K562 (cell line): ENCODE data around the gene C10orf95. TPM values are rescaled to one million over a fixed set of nuclear protein-coding genes. Genes with fewer than 3 reads are reported as not detected.

Experiments
- ATAC-seq: fragments of 200-7000 bp; cut with Tn5 transposase; 3 replicates; pipeline ENCODE4 v1.9.1; 2020; ENCODE audit warnings: moderate library complexity
- BruUV-seq: library from RNA; stranded (reverse); fragments of 400-500 nt; replicated peaks from 2 replicates; lab custom pipeline; 2021; lab: Mats Ljungman, UMichigan
- CTCF ChIA-PET: fragments of 300-600 bp; formaldehyde crosslinking; extraction: SDS; loops from one replicate; lab custom pipeline; 2021; ENCODE audit warnings: low intra/inter-chr PET ratio; lab: Yijun Ruan, JAX
- POLR2A ChIA-PET: fragments of 300-600, 350-650 bp; sonication (Branson Sonifier 250); formaldehyde crosslinking; extraction: SDS; loops from one replicate; lab custom pipeline; 2021; ENCODE audit warnings: antibody characterized with exemption, inconsistent platforms; lab: Yijun Ruan, JAX
- DNase-seq, 4 experiments: peaks; one replicate each; pipeline versions ENCODE4 v3.0.0 to v3.0.0-alpha.2; 2011 to 2018; ENCODE audit warnings: low spot score in 3 of 4, mixed read lengths in 3 of 4; ENCODE audit errors: extremely low read depth in 1 of 4
- FAIRE-seq: peaks from 2 replicates; lab custom pipeline; 2011; peaks lifted over from hg19 to GRCh38; lab: Jason Lieb, UNC
- H2AFZ ChIP-seq: 2 replicates; pipeline ENCODE4 v1.6.0; 2011; ENCODE audit warnings: low read depth, low read length, control low read depth, inconsistent platforms
- H3K27ac ChIP-seq: fragments of 200-600 bp; 3 replicates; pipeline ENCODE4 v1.8.0; 2011; ENCODE audit warnings: low read depth, mild to moderate bottlenecking, control low read depth, inconsistent platforms, low read length, moderate library complexity, mixed read lengths; ENCODE audit errors: extremely low read depth
- H3K27me3 ChIP-seq, 2 experiments: fragments of 300-600 bp in 1 of 2; 2 replicates in 1 of 2; 3 replicates in 1 of 2; pipeline versions ENCODE4 v1.6.0 to v1.8.0; 2011; ENCODE audit warnings: inconsistent platforms in 2 of 2, low read length in 2 of 2, mild to moderate bottlenecking in 1 of 2, mixed read lengths in 1 of 2, moderate library complexity in 1 of 2; ENCODE audit not compliant: control insufficient read depth in 2 of 2, insufficient read depth in 2 of 2
- H3K36me3 ChIP-seq: fragments of 300-600 bp; 3 replicates; pipeline ENCODE4 v1.8.0; 2011; ENCODE audit warnings: mild to moderate bottlenecking, low read length, inconsistent platforms; ENCODE audit not compliant: control insufficient read depth, insufficient read depth
- H3K4me1 ChIP-seq, 2 experiments: fragments of 200-600 bp in 1 of 2; replicated peaks in 1 of 2; 2 replicates in 1 of 2; 3 replicates in 1 of 2; pipeline versions ENCODE4 v1.5.1 to v1.8.0; 2011; ENCODE audit warnings: inconsistent platforms in 2 of 2, low read length in 2 of 2, mild to moderate bottlenecking in 1 of 2, mixed read lengths in 1 of 2, moderate library complexity in 1 of 2; ENCODE audit not compliant: control insufficient read depth in 2 of 2, insufficient read depth in 2 of 2
- H3K4me2 ChIP-seq: 2 replicates; pipeline ENCODE4 v1.6.1; 2011; ENCODE audit warnings: low read length, control low read depth, inconsistent platforms, mixed read lengths; ENCODE audit not compliant: insufficient read depth
- H3K4me3 ChIP-seq: fragments of 200-600 bp; sonication (generic), shearing (Covaris generic); 2 replicates; pipeline ENCODE4 v1.5.1; 2016; ENCODE audit warnings: control low read depth, inconsistent platforms
- H3K79me2 ChIP-seq: fragments of 200-600 bp; 3 replicates; pipeline ENCODE4 v1.8.0; 2011; ENCODE audit warnings: low read length, inconsistent platforms; ENCODE audit not compliant: control insufficient read depth, insufficient read depth
- H3K9ac ChIP-seq, 2 experiments: 2 replicates each; pipeline versions ENCODE4 v1.6.0 to v1.6.1; 2011; ENCODE audit warnings: low read depth in 2 of 2, low read length in 2 of 2, control low read depth in 1 of 2, inconsistent platforms in 1 of 2, mild to moderate bottlenecking in 1 of 2, mixed read lengths in 1 of 2; ENCODE audit not compliant: insufficient read depth in 1 of 2
- H3K9me1 ChIP-seq: one replicate; pipeline ENCODE4 v1.6.0; 2011; ENCODE audit warnings: inconsistent platforms, mild to moderate bottlenecking, low read length, moderate library complexity; ENCODE audit not compliant: control insufficient read depth, insufficient read depth
- H3K9me3 ChIP-seq: replicated peaks from 2 replicates; pipeline ENCODE4 v1.5.1; 2011; ENCODE audit warnings: low read depth, low read length, inconsistent platforms; ENCODE audit not compliant: control insufficient read depth, insufficient read depth
- H4K20me1 ChIP-seq: replicated peaks from 2 replicates; pipeline ENCODE4 v1.6.1; 2011; ENCODE audit warnings: low read length, inconsistent platforms, mixed read lengths; ENCODE audit not compliant: control insufficient read depth, insufficient read depth
- ARID3A ChIP-seq: IDR thresholded peaks from 2 replicates; pipeline ENCODE4 v1.6.1; 2012; ENCODE audit warnings: low read depth, low read length, improper control_type of control experiment, borderline replicate concordance
- ATF1 ChIP-seq, 2 experiments: fragments of 450-650 bp in 1 of 2; IDR thresholded peaks; 2 replicates each; pipeline ENCODE4 v1.6.1; 2016; ENCODE audit warnings: missing compliant biosample characterization in 1 of 2, missing genetic modification characterization in 1 of 2
- BMI1 ChIP-seq: fragments of 150-350 bp; IDR thresholded peaks from 2 replicates; pipeline ENCODE4 v1.6.1; 2014; ENCODE audit warnings: low read length
- CREB5 ChIP-seq: fragments of 250-450 bp; sonication (Bioruptor Pico); IDR thresholded peaks from 2 replicates; pipeline ENCODE4 v1.5.0; 2020; ENCODE audit warnings: mild to moderate bottlenecking
- CSDE1 ChIP-seq, 2 experiments: fragments of 450-650 bp; IDR thresholded peaks; 2 replicates each; pipeline ENCODE4 v1.6.1; 2016; ENCODE audit warnings: mild to moderate bottlenecking in 1 of 2
- DIDO1 ChIP-seq: fragments of 450-650 bp; IDR thresholded peaks from 2 replicates; pipeline ENCODE4 v1.6.1; 2016; ENCODE audit warnings: low read depth, missing biosample characterization, missing genetic modification characterization
- FUS ChIP-seq: fragments of 200-400 bp; formaldehyde crosslinking; optimal IDR thresholded peaks from 2 replicates; pipeline ENCODE3; 2017; ENCODE audit warnings: low read depth, low read length
- GTF2F1 ChIP-seq: IDR thresholded peaks from 2 replicates; pipeline ENCODE4 v1.6.1; 2011; ENCODE audit warnings: low read depth, low read length, improper control_type of control experiment
- MCM2 ChIP-seq: fragments of 450-650 bp; IDR thresholded peaks from 2 replicates; pipeline ENCODE4 v1.6.1; 2017; ENCODE audit warnings: low read depth, mild to moderate bottlenecking
- NCOR1 ChIP-seq: fragments of 450-650 bp; IDR thresholded peaks from 2 replicates; pipeline ENCODE4 v1.6.1; 2016; ENCODE audit warnings: mild to moderate bottlenecking, moderate library complexity
- RFX1 ChIP-seq: fragments of 450-650 bp; IDR thresholded peaks from 2 replicates; pipeline ENCODE4 v1.6.1; 2016; ENCODE audit warnings: mild to moderate bottlenecking, moderate library complexity
- SFPQ ChIP-seq: fragments of 200-400 bp; formaldehyde crosslinking; IDR thresholded peaks from 2 replicates; pipeline ENCODE4 v1.6.1; 2017; ENCODE audit warnings: mild to moderate bottlenecking, low read depth, low read length, moderate library complexity
- SPI1 ChIP-seq: IDR thresholded peaks from 2 replicates; pipeline ENCODE4 v1.6.1; 2011; ENCODE audit warnings: low read depth, low read length, control low read depth, borderline replicate concordance
- ZNF512 ChIP-seq: IDR thresholded peaks from 2 replicates; pipeline ENCODE4 v1.6.1; 2016; ENCODE audit warnings: missing genetic modification characterization, missing compliant biosample characterization
- ZNF695 ChIP-seq: fragments of 450-650 bp; formaldehyde crosslinking; IDR thresholded peaks from 2 replicates; pipeline ENCODE4 v1.4.0; 2020; ENCODE audit warnings: mild to moderate bottlenecking, moderate library complexity
- WGBS: fragments of 100-300 bp; shearing (Covaris generic); methylation state at CpG from one replicate; pipeline ENCODE4 v1.1.6; 2016; ENCODE audit warnings: low coverage, mixed read lengths; ENCODE audit not compliant: insufficient coverage; ENCODE audit errors: missing lambda C conversion rate; 5-methylcytosine and 5-hydroxymethylcytosine counted together
- in situ Hi-C: fragments of 300-500 bp; cut with MboI; formaldehyde crosslinking; loops from 4 replicates; pipeline ENCODE4 v1.15.0; 2018; ENCODE audit warnings: inconsistent platforms, mixed read lengths
- intact Hi-C: fragments of 100-400 bp; cut with micrococcal nuclease; formaldehyde crosslinking; loops from 2 replicates; pipeline ENCODE4 v1.14.2; 2022
- polyA plus RNA-seq, 8 experiments: library from polyadenylated mRNA; depleted of rRNA in 4 of 8; stranded (reverse) in 5 of 8; unstranded in 3 of 8; fragments of >200 nt; fragmentation: Nextera tagmentation in 2 of 8; fragmentation: Illumina TruSeq in 1 of 8; extraction: Ambion mirVana in 2 of 8; extraction: Trizol in 1 of 8; gene quantifications; 2 replicates each; pipeline versions ENCODE4 v1.2.1 to v1.2.3, GENCODE V29; 2011 to 2014; ENCODE audit warnings: inconsistent platforms in 1 of 8, missing spikeins in 1 of 8
- total RNA-seq, 7 experiments: library from RNA; depleted of rRNA in 6 of 7; stranded (reverse); fragments of >200 nt in 6 of 7; fragmentation: Illumina TruSeq in 2 of 7; extraction: Trizol in 2 of 7; gene quantifications; 2 replicates each; pipeline versions ENCODE4 v1.2.1 to v1.2.3, GENCODE V29; 2011 to 2021; ENCODE audit warnings: low replicate concordance in 1 of 7

Gene C10orf95
- total and polyA plus RNA-seq, 9 of the 15 experiments (the other 6 are each of a cell fraction or from before 2014, with no cell fraction given): 0.03 to 0.41 (median 0.17) TPM; not detected in 1

- FAIRE-seq (no peak), ATAC-seq (peak; percentile 30; the same call in 1 of the 3 replicates), DNase-seq (peak in 3 of 4 experiments; percentile 35 to 50 (median 45))
- no peaks in the 10 kb centered on the region for H3K36me3 ChIP-seq
- CTCF ChIA-PET: interaction anchor here (0.7 kb wide), 1 partner anchor 63 kb away, joined by 3 read pairs; no protein-coding TSS in a partner anchor
- POLR2A ChIA-PET: interaction anchor here (0.8 to 1.4 kb wide), 3 partner anchors 9 to 13 kb away, joined by 3 read pairs; no protein-coding TSS in a partner anchor
- H3K9me3 ChIP-seq: no peaks in the 10 kb centered on the region
- H3K27me3 ChIP-seq: peaks cover 10 to 44% of the 10 kb centered on the region in 2 experiments; a peak in 3 of 5 replicates
- H3K9me1 ChIP-seq: no peaks in the 10 kb centered on the region
- no peak overlapping the region for H3K27ac ChIP-seq
- H2AFZ ChIP-seq: no peak overlapping the region
- no peaks in the 10 kb centered on the region for H3K79me2 ChIP-seq
- BruUV-seq: no TSS peak
- H3K4me1 ChIP-seq: peaks cover 0 to 35% of the 10 kb centered on the region in 2 experiments; a peak in 3 of 5 replicates
- no peak overlapping the region for H3K4me2 ChIP-seq
- no peaks in the 10 kb centered on the region for H4K20me1 ChIP-seq
- WGBS: 0% methylated on average over 3 of the region's 5 CpGs
- no peak overlapping the region for H3K4me3 ChIP-seq
- intact Hi-C loops: no loop called here
- no peak overlapping the region for H3K9ac ChIP-seq
- in situ Hi-C loops: no loop called here
- TF ChIP-seq ZNF512 (tag) (no peak), RFX1 (peak; percentile 95), ARID3A (no peak), DIDO1 (no peak), FUS (no peak), ATF1 (CRISPR knock-in tag; IDR thresholded peaks at IDR 0.05) (no peak), ATF1 (tag; IDR thresholded peaks at IDR 0.05) (no peak), MCM2 (no peak), GTF2F1 (no peak), BMI1 (peak; percentile 60; the same call in 1 of the 2 replicates), NCOR1 (no peak), SPI1 (no peak), CSDE1 (IDR thresholded peaks at IDR 0.05) (peak in 1 of 2 experiments; percentile 81; a peak in 2 of 4 replicates), ZNF695 (CRISPR knock-in tag) (no peak), CREB5 (CRISPR knock-in tag) (no peak), SFPQ (no peak)
These were observed 38.2 kb downstream of the C10orf95 start for GRCh38 chr10:102413053-102413705.
